ENCODE results near the gene MRPL50.

Gene MRPL50

GRCh38 chr9:101408374-101409078 lies 10.1 kb upstream of the MRPL50 start:
- DNase-seq (ENCODE audit: extremely low read depth, low read depth), result no peak
- no peak overlapping the region for H3K4me3 ChIP-seq (replicated peaks; ENCODE audit: low read depth, low read length)
- no peak for TF ChIP-seq CTCF (IDR thresholded peaks at IDR 0.05; ENCODE audit: low read depth, low read length, missing control alignments)

- TF ChIP-seq CTCF (IDR thresholded peaks at IDR 0.05; ENCODE audit: low read depth, low read length, missing control alignments), result no peak
- no peak overlapping the region for H3K4me3 ChIP-seq (replicated peaks; ENCODE audit: low read depth, low read length)
- no peak for DNase-seq (ENCODE audit: extremely low read depth, low read depth)
Observed at GRCh38 chr9:101403516-101404285, 5.3 kb upstream of the MRPL50 start.

- DNase-seq (ENCODE audit: extremely low read depth, low read depth), result no peak
- peak overlapping the region; percentile 94 for H3K4me3 ChIP-seq (replicated peaks; ENCODE audit: low read depth, low read length)
- no peak for TF ChIP-seq CTCF (IDR thresholded peaks at IDR 0.05; ENCODE audit: low read depth, low read length, missing control alignments)
Observed at GRCh38 chr9:101400120-101400519, 1.7 kb upstream of the MRPL50 start.

- H3K4me3 ChIP-seq (replicated peaks; ENCODE audit: low read depth, low read length), result peak overlapping the region; percentile 94
- DNase-seq (ENCODE audit: extremely low read depth, low read depth), result no peak
- no peak for TF ChIP-seq CTCF (IDR thresholded peaks at IDR 0.05; ENCODE audit: low read depth, low read length, missing control alignments)
Observed at GRCh38 chr9:101399643-101399970, 1.2 kb upstream of the MRPL50 start.

DNA sequence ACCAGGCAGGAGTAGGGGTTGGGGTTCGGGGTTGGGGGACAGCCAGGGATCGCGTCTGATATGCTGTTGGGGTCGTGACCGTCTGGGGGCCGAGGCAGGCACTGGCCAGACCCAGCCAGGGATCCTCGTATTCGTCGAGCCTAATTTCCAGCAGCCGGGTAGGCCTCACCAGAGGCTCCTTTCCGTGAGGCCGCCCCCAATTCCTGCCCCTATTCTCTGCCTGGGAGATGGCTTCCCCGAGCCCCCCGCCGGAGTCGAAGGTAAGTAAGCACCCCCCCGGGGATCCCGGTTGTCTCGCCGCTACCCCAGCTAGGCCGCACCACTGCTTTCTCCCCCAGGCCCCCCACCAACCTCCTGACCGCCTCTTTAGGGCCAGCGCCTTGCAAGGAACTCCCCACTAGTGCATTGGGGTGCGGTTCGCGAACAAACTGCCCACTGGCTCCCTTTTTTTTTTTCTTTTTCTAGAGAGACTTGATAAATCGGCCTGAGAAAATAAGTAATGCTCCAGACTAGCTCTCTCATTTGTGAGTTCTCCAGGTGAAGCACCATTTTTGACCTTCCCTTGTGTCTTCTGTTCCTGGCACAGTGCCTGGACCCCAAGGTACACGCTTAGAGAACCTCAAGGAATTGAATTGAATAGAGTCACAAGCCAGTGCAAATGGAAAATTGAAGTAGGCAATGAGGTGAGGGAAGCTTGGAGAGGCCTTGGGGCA lies 668 bp upstream of the MRPL50 start:
- H3K4me3 ChIP-seq (replicated peaks; ENCODE audit: low read depth, low read length), result peak overlapping the region; percentile 94
- TF ChIP-seq CTCF (IDR thresholded peaks at IDR 0.05; ENCODE audit: low read depth, low read length, missing control alignments), result no peak
- no peak for DNase-seq (ENCODE audit: extremely low read depth, low read depth)

DNA sequence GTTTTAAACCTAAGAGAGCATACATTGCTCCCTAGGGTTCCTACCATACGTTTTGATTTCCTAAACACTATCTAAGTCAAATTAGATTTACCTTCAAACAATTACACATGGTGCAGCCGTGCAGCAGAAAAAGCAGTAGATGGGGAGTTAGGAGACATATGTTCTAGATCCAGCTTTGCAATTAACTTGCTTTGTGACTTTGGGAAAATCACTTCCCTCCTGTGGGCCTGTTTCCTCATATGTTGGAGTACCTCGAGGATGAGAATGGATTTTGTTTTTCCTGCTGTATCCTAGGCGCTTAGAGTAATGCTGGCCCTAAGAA lies 711 bp downstream of the MRPL50 start:
- no peak for TF ChIP-seq CTCF (IDR thresholded peaks at IDR 0.05; ENCODE audit: low read depth, low read length, missing control alignments)
- peak overlapping the region; percentile 94 for H3K4me3 ChIP-seq (replicated peaks; ENCODE audit: low read depth, low read length)
- DNase-seq (ENCODE audit: extremely low read depth, low read depth), result no peak

All from HFF-Myc (cell line).